GM20431 (cell line): Measurements from ENCODE around the gene TRABD2A.
"Not testable (repeated sequence)": the region's sequence is repeated elsewhere in the genome, so short reads cannot be mapped to it uniquely, and the experiment has no call there.

ENCODE experiments used
- in situ Hi-C: fragments of 300-500 bp; cut with MseI, MboI; formaldehyde crosslinking; loops from one replicate; pipeline ENCODE4 v1.15.0; 2020; ENCODE audit warnings: low sequenced_read_pairs; ENCODE audit not compliant: unreplicated experiment

Gene TRABD2A

GRCh38 chr2:84880645-84881521 is at the start of gene TRABD2A:
TSS of gene TRABD2A (minus strand) at chr2:84881084. CDS start at chr2:84881039, 45 bp downstream.
- in situ Hi-C loops: no loop called here

GRCh38 chr2:84927275-84927627 is 46.4 kb upstream of the TRABD2A start:
- in situ Hi-C loops: loop anchor here (10.0 kb wide), 1 partner anchor 52 kb away; no protein-coding TSS in a partner anchor

GRCh38 chr2:84925724-84926376 is 45.0 kb upstream of the TRABD2A start:
- in situ Hi-C loops: loop anchor here (10.0 kb wide), 1 partner anchor 51 kb away; no protein-coding TSS in a partner anchor

DNA sequence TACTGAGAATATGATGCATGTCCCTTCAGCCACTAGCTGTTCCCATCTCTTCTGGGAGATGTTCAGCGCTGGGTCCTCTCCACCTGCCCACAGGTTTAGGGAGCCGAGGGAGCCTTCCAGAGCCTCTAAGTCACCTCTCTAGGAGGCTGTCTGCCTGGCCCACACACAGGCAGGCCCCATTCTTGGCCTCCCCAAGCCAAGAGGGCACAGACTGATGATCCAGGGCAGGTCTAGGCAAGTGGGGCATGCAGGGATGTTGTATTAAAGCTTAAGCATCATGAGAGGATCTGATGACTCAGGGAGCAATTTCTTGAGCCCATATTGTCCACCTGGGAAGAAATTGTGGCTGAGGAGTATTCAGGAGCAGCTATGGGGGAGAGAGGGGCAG is 44.4 kb upstream of the TRABD2A start:
- in situ Hi-C loops: loop anchor here (10.0 kb wide), 1 partner anchor 51 kb away; no protein-coding TSS in a partner anchor

DNA sequence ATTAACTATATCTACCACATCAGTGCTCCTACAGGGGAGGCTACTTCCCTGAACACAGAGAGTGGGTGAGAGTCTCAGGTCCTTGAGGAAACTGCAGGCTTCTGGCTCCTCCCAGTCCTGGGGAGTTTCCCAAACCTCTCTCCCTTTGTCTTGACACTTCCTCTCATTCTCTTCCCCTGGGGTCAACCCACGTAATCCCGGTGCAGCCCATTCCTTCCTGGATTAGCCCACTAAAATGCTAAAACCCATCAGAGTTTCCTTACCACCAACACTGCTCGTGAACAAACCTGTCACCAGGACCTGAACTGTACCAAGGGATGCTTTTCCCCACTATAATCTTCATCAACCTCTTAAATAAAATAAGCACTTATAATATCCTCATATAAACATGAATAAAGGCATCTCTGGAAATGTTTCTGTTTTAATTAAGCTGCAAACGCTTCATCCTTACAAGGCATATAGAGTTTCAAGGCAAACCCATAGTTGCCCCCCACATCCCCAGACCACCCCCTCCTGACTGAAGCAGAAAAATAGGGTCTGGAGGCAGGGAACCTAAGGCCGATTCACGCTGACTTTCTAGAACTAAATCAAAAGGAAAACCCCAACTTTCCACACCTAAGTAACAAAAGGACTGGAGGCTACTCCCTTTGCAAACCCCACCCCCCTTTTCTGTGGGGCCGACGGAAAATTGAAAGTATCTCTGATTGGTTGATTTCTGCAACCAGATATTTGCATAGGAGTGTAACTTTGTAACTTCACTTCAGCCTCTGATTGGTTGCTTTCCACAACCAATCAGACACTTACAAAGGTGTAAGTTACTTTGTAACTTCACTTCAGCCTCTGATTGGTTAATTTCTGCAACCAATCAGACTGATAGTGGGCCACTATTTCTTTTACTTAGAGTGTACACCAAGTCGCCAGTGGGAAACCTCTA is 43.6 kb upstream of the TRABD2A start:
- in situ Hi-C loops: loop anchor here (10.0 kb wide), 1 partner anchor 50 kb away; no protein-coding TSS in a partner anchor

- in situ Hi-C loops: loop anchor here (10.0 kb wide), 1 partner anchor 48 kb away; no protein-coding TSS in a partner anchor
Observed at GRCh38 chr2:84923009-84923408, 42.1 kb upstream of the TRABD2A start.

GRCh38 chr2:84919885-84920580 is 39.1 kb upstream of the TRABD2A start:
- in situ Hi-C loops: loop anchor here (10.0 kb wide), 1 partner anchor 45 kb away; no protein-coding TSS in a partner anchor

- in situ Hi-C loops: no loop called here
Observed at GRCh38 chr2:84918430-84918829, 37.5 kb upstream of the TRABD2A start.

DNA sequence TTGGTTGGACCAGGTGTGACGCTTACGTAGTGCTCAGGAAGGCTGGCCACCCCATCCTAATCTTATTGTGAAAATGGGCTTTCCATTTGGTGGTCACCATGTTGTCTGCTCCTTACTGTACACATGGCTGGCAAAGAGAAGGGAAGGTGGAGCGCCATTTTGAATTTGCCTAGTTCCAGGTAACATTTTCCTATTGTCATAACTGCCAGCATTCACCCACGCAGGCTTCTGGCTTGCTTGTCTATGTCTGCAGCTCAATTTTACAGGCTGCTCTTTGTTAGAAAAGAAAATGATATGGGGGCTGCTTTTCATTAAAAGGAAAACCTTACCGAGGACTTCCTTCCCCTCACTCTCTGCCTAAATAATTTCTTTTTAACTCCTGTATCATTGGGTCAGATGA is 36.9 kb upstream of the TRABD2A start:
- in situ Hi-C loops: not testable (repeated sequence)

GRCh38 chr2:84915675-84916074 is 34.8 kb upstream of the TRABD2A start:
- in situ Hi-C loops: not testable (repeated sequence)

GRCh38 chr2:84914334-84914733 is 33.5 kb upstream of the TRABD2A start:
- in situ Hi-C loops: no loop called here

DNA sequence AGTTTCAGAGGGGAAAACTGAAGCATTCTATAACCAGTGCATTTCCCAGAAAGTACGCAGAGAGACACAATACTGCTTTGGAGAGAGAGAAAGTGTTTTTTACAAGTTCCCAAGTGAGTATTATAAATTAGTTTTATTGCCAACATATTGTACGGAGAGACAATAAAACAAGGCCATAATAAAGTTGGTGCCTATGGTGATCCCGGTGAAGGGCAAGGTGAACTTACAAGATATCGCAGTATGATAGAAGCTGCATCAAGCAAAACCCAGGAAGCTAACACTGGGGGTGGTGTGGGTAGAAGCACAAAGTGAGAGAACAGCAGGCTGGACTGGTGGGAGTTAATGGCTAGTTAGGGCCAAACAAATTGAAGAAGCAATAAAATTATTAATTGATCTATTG is 32.1 kb upstream of the TRABD2A start:
- in situ Hi-C loops: no loop called here

GRCh38 chr2:84911135-84911678 is 30.3 kb upstream of the TRABD2A start:
- in situ Hi-C loops: no loop called here

- in situ Hi-C loops: no loop called here
Observed at GRCh38 chr2:84908948-84909713, 28.2 kb upstream of the TRABD2A start.

DNA sequence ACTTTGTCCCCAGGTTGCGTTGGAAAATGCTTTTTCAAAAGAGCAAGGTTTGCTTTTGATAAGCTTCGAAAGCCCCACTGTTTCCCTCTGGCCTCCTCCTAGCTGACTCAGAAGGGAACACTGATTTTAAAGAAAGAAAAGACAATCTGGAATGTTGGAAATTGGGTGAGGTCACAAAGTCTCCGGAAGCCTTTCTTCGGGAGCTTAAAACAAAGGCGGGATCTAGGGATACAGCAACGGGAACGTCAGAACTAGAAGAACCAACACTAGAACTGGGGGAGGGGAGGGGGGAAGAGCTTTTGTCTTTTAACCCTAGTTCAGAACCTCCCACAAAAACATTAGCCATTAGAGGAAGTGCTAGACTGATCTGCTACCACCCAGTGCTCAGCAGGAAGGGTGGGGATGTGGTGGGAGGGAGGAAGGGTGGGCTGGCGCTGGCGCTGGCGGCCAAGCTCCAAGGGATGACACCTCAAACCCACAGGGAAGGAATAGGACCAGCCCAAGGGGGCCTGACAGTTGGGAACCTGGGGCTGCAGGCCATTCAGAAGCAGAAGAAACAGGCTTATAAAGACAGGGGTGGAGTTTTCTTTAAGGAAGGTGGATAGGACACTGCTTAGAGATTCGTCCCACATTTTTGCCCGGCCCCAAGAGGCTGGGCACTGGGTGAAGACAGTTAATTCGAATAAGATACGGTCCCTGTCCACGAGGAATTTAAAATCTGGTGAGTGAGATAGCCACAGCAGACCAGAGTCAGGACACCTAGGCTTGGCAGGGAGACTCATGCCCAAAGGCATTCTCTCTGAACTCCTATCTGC is 26.2 kb upstream of the TRABD2A start:
- in situ Hi-C loops: no loop called here

DNA sequence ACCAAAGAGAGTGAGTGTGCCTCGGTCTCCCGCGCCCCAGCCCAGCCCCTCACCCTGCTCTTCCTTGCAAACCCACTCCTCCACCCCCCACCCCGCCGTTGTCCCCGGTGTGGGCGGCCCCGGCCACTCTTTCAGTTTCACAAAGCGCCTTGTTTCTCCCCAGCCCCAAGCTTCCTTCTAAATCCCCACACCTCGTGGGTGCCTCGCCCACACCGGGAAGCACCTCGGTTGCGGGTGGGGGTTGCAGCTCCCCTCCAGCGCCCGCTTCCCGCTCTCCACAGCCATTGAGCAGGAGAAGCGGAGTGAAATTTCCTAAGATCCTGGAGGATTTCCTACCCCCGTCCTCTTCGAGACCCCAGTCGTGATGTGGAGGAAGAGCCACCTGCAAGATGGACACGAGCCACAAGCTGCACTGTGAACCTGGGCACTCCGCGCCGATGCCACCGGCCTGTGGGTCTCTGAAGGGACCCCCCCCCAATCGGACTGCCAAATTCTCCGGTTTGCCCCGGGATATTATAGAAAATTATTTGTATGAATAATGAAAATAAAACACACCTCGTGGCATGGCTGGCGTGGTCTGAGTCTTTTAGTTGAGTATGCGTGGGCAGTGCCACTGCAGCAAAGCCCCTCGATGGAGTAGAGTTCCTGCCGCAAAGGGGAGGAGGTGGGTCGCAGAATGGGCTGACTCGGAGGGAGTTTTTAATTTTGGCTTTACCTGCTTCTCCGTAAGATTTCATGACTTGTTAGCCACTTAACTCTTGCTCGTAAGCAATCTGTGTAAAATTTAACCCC is 25.4 kb upstream of the TRABD2A start:
- in situ Hi-C loops: no loop called here
